Measurements from ENCODE around the gene IL1B. TPM values are rescaled to one million over a fixed set of nuclear protein-coding genes. Genes with fewer than 3 reads are reported as not detected.

IL1B gene
- total and polyA plus RNA-seq, 4 donors: 0.25 to 3.1 (median 0.76) TPM

DNA sequence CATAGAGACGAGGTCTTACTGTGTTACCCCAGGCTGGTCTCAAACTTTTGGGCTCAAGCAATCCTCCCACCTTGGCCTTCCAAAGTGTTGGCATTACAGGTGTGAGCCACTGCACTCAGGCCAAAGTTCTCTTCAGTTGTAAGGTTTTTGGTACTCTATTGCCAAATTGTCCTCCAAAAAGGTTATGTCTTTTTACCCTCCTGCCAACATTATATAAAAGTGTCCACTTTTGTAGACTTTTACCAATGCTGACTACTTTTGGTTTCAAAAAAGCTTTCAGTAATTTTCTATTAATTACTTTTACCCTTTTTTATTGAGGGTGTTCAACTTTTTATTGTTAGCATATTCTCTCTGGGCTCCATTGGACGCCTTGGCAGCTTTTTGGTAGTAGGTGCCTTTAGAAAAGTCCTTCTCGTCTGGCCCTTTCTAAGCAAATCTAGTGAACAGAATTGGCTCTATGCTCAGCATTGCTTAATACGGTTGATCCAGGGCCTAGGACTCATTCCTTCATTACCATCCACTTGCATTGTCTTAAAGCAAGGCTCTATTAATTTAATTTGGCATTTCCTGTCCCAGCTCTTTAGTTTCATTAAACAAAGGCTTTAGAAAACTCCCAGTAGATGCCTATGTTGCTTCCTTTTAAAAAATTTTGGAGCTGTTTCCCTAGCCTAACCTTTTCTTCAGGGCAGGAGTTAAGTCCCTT lies 35.5 kb downstream of the IL1B start:
- DNase-seq (ENCODE audit: low spot score): no peak
- peak; percentile 51 for TF ChIP-seq HNF4G (IDR thresholded peaks at IDR 0.05)
- peak in 1 of 2 donors; percentile 29 for TF ChIP-seq RXRA (IDR thresholded peaks at IDR 0.05)
- TF ChIP-seq, protein P1, sequence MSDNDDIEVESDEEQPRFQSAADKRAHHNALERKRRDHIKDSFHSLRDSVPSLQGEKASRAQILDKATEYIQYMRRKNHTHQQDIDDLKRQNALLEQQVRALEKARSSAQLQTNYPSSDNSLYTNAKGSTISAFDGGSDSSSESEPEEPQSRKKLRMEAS (IDR thresholded peaks at IDR 0.05): peak; percentile 10
- TF ChIP-seq HNF4A (conservative IDR thresholded peaks at IDR 0.05): peak; percentile 77 to 81
- TF ChIP-seq FOXA1 (IDR thresholded peaks at IDR 0.05): no peak
- H3K36me3 ChIP-seq (ENCODE audit: control insufficient read depth in 4 of 4, insufficient read depth in 3 of 4, low read depth in 1 of 4, low read length in 3 of 4): no peaks in the 10 kb centered on the region
- no peak overlapping the region for H3K9ac ChIP-seq (ENCODE audit: low read depth in 1 of 2, low read length in 2 of 2)
- WGBS: 62% methylated on average over 4 of the region's 4 CpGs
- H3K27ac ChIP-seq (ENCODE audit: low read depth in 1 of 2, low read length in 2 of 2): peak overlapping the region in 1 of 2 donors; percentile 50
- H3K27me3 ChIP-seq (ENCODE audit: control insufficient read depth in 4 of 4, insufficient read depth in 4 of 4, low read length in 3 of 4): no peaks in the 10 kb centered on the region
- no peaks in the 10 kb centered on the region for H3K4me1 ChIP-seq (ENCODE audit: control insufficient read depth in 4 of 4, insufficient read depth in 4 of 4, low read length in 3 of 4)
- no peaks in the 10 kb centered on the region for H3K9me3 ChIP-seq (ENCODE audit: control insufficient read depth in 4 of 4, low read length in 3 of 4)
- H3K4me3 ChIP-seq (ENCODE audit: low read depth in 1 of 3, low read length in 3 of 3): no peak overlapping the region

DNA sequence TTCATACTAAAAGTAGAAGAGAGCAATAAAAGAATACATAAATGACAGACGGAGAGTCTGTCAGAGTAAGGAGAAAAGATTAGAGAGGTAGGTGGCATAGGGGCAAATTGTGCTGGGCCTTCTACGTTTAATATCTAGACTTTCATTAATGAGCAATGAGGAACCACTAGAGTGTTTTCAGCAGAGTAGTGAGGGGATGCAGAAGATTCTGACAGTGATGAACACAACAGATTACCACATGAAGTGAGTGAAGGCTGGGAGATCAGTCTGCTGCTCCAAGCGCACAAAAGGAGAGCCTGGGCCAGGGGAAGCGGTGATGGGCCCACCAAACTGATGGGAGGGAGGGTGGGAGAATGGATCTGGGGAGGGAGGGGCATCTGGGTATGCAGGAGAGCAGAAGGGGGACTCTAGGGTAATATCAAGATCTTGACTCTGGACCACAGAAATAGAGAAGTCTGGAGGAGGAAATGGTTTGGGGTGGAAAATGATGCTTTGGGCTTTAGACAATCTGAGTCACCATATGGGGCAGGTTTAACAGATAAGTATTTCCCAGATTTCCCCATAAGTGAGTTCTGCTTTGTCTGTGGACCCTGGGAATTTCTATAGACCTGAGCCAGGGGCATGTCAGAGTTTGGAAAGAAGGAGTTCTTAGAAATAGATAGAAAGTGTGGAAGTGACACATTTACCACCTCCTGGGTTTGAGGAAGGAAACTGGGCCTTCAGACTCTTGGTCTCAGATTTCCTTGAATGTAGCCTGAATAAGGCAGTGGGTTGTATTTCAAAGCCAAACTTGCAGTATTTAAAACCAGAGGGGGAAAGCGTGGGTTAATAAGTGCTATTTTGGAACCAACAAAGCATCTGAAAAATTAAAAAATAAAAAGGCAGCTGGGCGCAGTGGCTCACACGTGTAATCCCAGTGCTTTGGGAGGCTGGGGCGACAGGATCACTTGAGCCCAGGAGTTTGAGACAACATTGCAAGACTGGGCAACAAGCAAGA lies 37.3 kb downstream of the IL1B start:
- H3K27me3 ChIP-seq (ENCODE audit: control insufficient read depth in 4 of 4, insufficient read depth in 4 of 4, low read length in 3 of 4): no peaks in the 10 kb centered on the region
- no peaks in the 10 kb centered on the region for H3K36me3 ChIP-seq (ENCODE audit: control insufficient read depth in 4 of 4, insufficient read depth in 3 of 4, low read depth in 1 of 4, low read length in 3 of 4)
- 78% methylated on average over 8 of the region's 8 CpGs for WGBS
- H3K27ac ChIP-seq (ENCODE audit: low read depth in 1 of 2, low read length in 2 of 2): no peak overlapping the region
- H3K9ac ChIP-seq (ENCODE audit: low read depth in 1 of 2, low read length in 2 of 2): no peak overlapping the region
- no peak for DNase-seq (ENCODE audit: low spot score)
- H3K4me3 ChIP-seq (ENCODE audit: low read depth in 1 of 3, low read length in 3 of 3): no peak overlapping the region
- no peaks in the 10 kb centered on the region for H3K9me3 ChIP-seq (ENCODE audit: control insufficient read depth in 4 of 4, low read length in 3 of 4)
- H3K4me1 ChIP-seq (ENCODE audit: control insufficient read depth in 4 of 4, insufficient read depth in 4 of 4, low read length in 3 of 4): no peaks in the 10 kb centered on the region
- TF ChIP-seq TAF1 (conservative IDR thresholded peaks at IDR 0.05): no peak
- no peak for TF ChIP-seq NR2F2 (IDR thresholded peaks at IDR 0.05)
- no peak for TF ChIP-seq RAD21 (IDR thresholded peaks at IDR 0.05)
- no peak for TF ChIP-seq RXRA (IDR thresholded peaks at IDR 0.05)
- TF ChIP-seq, protein P2, sequence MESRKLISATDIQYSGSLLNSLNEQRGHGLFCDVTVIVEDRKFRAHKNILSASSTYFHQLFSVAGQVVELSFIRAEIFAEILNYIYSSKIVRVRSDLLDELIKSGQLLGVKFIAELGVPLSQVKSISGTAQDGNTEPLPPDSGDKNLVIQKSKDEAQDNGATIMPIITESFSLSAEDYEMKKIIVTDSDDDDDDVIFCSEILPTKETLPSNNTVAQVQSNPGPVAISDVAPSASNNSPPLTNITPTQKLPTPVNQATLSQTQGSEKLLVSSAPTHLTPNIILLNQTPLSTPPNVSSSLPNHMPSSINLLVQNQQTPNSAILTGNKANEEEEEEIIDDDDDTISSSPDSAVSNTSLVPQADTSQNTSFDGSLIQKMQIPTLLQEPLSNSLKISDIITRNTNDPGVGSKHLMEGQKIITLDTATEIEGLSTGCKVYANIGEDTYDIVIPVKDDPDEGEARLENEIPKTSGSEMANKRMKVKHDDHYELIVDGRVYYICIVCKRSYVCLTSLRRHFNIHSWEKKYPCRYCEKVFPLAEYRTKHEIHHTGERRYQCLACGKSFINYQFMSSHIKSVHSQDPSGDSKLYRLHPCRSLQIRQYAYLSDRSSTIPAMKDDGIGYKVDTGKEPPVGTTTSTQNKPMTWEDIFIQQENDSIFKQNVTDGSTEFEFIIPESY (IDR thresholded peaks at IDR 0.05): no peak
- no peak for TF ChIP-seq HNF4A (conservative IDR thresholded peaks at IDR 0.05)
- no peak for TF ChIP-seq HNF4G (IDR thresholded peaks at IDR 0.05)

DNA sequence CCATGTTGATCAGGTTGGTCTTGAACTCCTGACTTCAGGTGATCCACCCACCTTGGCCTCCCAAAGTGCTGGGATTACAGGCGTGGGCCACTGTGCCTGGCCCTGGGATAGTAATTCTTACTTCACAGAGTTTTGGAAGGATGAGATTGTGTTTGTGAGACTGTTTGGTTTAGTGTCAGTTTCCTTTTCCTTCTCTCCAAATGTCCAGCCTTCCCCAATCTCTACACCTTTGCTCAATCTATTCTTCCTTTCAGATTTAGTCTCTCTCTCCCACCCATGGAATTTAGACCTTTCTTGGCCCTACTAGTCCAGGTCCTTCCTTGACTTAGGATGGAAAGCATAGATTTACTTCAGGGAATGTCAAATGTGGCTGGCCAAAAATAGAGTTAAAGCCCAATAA lies 40.1 kb downstream of the IL1B start:
- Histone ChIP-seq H3K4me3 (ENCODE audit: low read depth in 1 of 3, low read length in 3 of 3) (no peak overlapping the region), H3K9ac (ENCODE audit: low read depth in 1 of 2, low read length in 2 of 2) (no peak overlapping the region)
- 0% methylated on average over 1 of the region's 1 CpG for WGBS

More for the DNA sequence above, 40.1 kb downstream of the IL1B start:
- H3K36me3 ChIP-seq (ENCODE audit: control insufficient read depth in 4 of 4, insufficient read depth in 3 of 4, low read depth in 1 of 4, low read length in 3 of 4): no peaks in the 10 kb centered on the region
- TF ChIP-seq SP1 (IDR thresholded peaks at IDR 0.05) (no peak), JUND (IDR thresholded peaks at IDR 0.05) (no peak), EGR1 (IDR thresholded peaks at IDR 0.05; ENCODE audit: low read depth in 2 of 2) (no peak)
- H3K9me3 ChIP-seq (ENCODE audit: control insufficient read depth in 4 of 4, low read length in 3 of 4): no peaks in the 10 kb centered on the region
- no peak for DNase-seq (ENCODE audit: low spot score)
- H3K4me1 ChIP-seq (ENCODE audit: control insufficient read depth in 4 of 4, insufficient read depth in 4 of 4, low read length in 3 of 4): peaks cover 0 to 2% (median 0%) of the 10 kb centered on the region in 4 donors
- no peaks in the 10 kb centered on the region for H3K27me3 ChIP-seq (ENCODE audit: control insufficient read depth in 4 of 4, insufficient read depth in 4 of 4, low read length in 3 of 4)
- no peak overlapping the region for H3K27ac ChIP-seq (ENCODE audit: low read depth in 1 of 2, low read length in 2 of 2)
